Mesothelial cell of epicardium (in vitro differentiated cells): ENCODE measurements around the gene XIRP2. TPM values are rescaled to one million over a fixed set of nuclear protein-coding genes. Genes with fewer than 3 reads are reported as not detected.

Experiments used
- DNase-seq, 2 experiments: peaks; one replicate each; pipeline ENCODE4 v3.0.0; 2021; ENCODE audit warnings: low spot score in 2 of 2; ENCODE audit not compliant: unreplicated experiment in 2 of 2
- H3K27ac Mint-ChIP-seq: 2 replicates; pipeline ENCODE4 v1.8.0; 2021; ENCODE audit warnings: mixed read lengths
- H3K27me3 Mint-ChIP-seq: 2 replicates; pipeline ENCODE4 v1.8.0; 2021; ENCODE audit warnings: low read depth, mixed read lengths
- H3K36me3 Mint-ChIP-seq: 2 replicates; pipeline ENCODE4 v1.8.0; 2021; ENCODE audit warnings: mixed read lengths
- H3K4me1 Mint-ChIP-seq: 2 replicates; pipeline ENCODE4 v1.8.0; 2021; ENCODE audit warnings: mixed read lengths
- H3K4me3 Mint-ChIP-seq: 2 replicates; pipeline ENCODE4 v1.8.0; 2021; ENCODE audit warnings: mild to moderate bottlenecking, moderate library complexity, mixed read lengths
- H3K9me3 Mint-ChIP-seq: 2 replicates; pipeline ENCODE4 v1.8.0; 2021; ENCODE audit warnings: mixed read lengths
- total RNA-seq: library from RNA; stranded (reverse); gene quantifications from 3 replicates; pipeline ENCODE4 v1.2.1, GENCODE V29; 2021
- TF ChIP-seq, protein P1 (sequence below): fragments of 200-600 bp; sonication (generic); IDR thresholded peaks from one replicate; pipeline ENCODE4 v1.5.0; 2021; ENCODE audit warnings: antibody characterized with exemption; ENCODE audit not compliant: unreplicated experiment

Gene XIRP2
- total RNA-seq, 1 donor from 2014 or later = not detected

DNA sequence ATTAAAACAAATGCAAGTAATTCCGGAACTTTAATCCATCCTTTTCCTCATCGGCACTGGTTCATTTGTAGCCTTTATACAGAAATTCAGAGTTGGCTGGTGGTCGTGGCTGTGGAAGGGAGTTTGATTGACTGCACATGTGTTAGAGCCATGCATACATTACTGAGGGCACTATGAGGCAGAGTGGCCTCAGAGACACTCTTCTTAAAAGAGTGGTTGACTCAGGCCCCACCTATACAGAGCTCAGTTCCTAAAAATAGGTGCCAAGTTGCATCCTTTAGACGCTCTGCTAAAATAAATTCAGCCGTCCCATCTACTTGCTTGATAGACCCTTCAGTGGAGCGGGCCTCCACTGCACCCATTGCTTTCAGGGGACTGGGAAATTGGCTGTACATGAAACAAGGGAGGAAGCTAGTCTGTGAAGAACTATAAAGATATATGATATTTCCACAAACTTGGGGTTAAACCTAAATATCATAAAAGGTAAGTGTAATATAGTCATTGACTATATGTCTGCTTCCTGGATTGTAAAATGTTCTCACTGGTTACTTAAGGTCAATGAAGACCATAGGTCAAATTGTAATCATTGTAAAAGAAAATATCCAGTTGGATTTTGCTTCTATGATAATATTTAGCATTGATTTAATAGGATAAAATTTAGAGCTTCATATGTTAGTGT, 298.9 kb downstream of the XIRP2 start:
- Mint-ChIP-seq H3K36me3 (no peaks in the 10 kb centered on the region), H3K4me3 (no peak overlapping the region), H3K4me1 (peaks cover 12% of the 10 kb centered on the region), H3K27me3 (no peaks in the 10 kb centered on the region), H3K9me3 (no peaks in the 10 kb centered on the region), H3K27ac (no peak overlapping the region)
- TF ChIP-seq, protein P1, sequence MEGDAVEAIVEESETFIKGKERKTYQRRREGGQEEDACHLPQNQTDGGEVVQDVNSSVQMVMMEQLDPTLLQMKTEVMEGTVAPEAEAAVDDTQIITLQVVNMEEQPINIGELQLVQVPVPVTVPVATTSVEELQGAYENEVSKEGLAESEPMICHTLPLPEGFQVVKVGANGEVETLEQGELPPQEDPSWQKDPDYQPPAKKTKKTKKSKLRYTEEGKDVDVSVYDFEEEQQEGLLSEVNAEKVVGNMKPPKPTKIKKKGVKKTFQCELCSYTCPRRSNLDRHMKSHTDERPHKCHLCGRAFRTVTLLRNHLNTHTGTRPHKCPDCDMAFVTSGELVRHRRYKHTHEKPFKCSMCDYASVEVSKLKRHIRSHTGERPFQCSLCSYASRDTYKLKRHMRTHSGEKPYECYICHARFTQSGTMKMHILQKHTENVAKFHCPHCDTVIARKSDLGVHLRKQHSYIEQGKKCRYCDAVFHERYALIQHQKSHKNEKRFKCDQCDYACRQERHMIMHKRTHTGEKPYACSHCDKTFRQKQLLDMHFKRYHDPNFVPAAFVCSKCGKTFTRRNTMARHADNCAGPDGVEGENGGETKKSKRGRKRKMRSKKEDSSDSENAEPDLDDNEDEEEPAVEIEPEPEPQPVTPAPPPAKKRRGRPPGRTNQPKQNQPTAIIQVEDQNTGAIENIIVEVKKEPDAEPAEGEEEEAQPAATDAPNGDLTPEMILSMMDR = no peak
- DNase-seq = no peak

DNA sequence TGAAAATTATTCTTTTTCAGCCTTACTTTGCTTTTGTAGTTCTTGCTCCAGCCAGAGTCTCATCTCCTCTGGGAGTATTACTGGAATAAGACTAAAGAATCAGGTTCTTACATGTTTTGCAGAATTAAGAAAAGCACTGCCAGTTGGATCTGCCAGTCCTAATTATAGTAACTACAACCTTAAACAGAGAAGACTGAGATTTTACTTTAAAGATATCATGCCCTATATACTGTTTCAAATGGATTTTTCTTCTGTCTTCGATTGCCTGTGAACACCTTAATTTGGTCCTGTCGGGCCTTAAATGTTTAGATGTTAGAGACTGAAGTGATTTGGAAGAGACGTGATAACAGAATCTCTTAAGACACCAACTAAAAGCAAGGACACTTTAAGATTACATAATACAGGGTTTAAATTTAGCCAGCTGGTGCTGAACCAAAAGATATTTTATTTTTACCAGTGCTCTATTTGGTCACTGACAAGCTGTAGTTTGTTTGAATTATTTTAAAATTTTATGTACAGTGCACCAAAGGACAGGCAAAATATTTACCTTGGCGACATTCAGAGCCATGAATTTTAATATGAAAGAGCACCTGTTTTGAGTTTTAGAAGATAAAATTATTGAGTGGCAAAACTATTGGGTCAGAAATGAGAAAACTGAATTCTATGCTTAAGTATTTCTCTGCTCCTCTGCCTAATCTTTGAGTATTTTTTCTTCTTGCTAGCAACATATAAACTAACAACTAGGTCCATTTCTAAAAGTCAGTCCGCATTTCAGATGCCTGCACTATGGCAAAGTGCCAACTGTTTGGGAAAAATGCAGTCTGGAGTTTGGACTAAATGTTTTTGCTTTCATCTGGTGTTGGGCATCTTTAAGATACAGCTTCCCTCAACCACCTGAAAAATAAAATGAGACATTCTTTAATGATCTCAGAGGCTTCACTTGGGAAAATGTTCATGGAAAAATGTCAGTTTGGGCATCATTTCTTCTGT, 300.0 kb downstream of the XIRP2 start:
- peaks cover 15% of the 10 kb centered on the region for H3K4me1 Mint-ChIP-seq
- no peak overlapping the region for H3K27ac Mint-ChIP-seq
- H3K36me3 Mint-ChIP-seq = no peaks in the 10 kb centered on the region
- H3K9me3 Mint-ChIP-seq = no peaks in the 10 kb centered on the region
- H3K4me3 Mint-ChIP-seq = no peak overlapping the region
- no peaks in the 10 kb centered on the region for H3K27me3 Mint-ChIP-seq
- no peak for DNase-seq
- TF ChIP-seq, protein P1 = no peak

DNA sequence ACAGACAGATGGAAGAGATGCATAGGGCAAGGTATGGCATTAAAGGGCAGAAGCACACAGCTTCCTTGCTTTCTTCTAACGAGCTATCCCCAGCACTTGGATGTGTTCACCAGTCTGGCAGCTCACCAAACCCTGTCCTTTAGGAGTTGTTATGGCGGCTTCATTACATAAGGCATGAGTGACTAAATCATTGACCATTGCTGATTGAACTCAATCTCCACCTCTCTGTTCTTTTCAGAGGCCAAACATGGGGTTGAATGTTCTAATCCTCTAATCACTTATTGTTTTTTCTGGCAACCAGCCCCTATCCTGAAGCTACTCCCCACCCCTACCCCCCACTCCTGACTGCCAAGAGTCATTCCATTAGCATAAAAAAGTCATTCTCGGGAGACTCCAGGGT, 301.8 kb downstream of the XIRP2 start:
- DNase-seq = no peak
- peaks cover 15% of the 10 kb centered on the region for H3K4me1 Mint-ChIP-seq
- no peak overlapping the region for H3K4me3 Mint-ChIP-seq
- no peak overlapping the region for H3K27ac Mint-ChIP-seq
- no peaks in the 10 kb centered on the region for H3K27me3 Mint-ChIP-seq
- H3K9me3 Mint-ChIP-seq = no peaks in the 10 kb centered on the region
- no peaks in the 10 kb centered on the region for H3K36me3 Mint-ChIP-seq
- TF ChIP-seq, protein P1 = no peak

DNA sequence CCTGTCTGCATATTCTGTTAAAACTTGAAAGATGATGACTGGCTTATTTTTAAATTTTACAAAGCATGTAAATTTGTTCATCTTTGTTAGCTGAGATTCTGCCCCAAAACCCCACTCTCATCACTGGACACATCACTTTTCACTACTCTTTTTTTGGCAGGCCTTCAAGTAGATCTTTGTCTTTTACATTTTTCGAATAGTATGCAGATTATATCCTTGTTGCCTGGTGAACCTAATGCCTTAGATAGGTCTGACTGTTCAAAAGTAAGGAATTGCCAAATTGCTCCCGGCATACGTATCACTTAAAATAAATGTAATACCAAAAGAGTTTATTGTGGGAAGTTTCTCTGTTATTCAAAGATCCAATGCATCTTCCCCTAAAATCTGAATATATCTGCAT, 303.3 kb downstream of the XIRP2 start:
- H3K9me3 Mint-ChIP-seq = no peaks in the 10 kb centered on the region
- TF ChIP-seq, protein P1 = no peak
- H3K27me3 Mint-ChIP-seq = no peaks in the 10 kb centered on the region
- DNase-seq = no peak
- H3K4me3 Mint-ChIP-seq = no peak overlapping the region
- H3K27ac Mint-ChIP-seq = peak overlapping the region; percentile 27
- no peaks in the 10 kb centered on the region for H3K36me3 Mint-ChIP-seq
- H3K4me1 Mint-ChIP-seq = peaks cover 26% of the 10 kb centered on the region

DNA sequence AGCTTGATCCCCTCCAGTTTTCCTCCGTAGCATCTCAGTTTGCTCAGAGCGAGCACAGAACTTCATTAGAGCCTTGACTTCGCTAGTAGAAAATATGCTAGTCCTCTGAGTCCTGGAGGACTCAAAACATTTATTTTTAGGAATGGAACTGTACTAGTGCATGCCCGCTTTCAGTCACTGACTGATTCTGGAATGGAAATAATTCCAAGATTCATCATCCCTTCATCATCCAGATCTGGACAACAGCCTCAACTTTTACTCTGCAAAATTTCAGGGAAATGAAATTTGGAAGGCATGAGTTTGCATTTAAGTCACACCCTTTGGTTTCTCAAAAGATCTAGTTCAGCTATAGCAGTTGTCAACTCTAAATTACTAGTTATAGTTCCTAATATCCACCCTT, 304.6 kb downstream of the XIRP2 start:
- H3K4me1 Mint-ChIP-seq = peaks cover 37% of the 10 kb centered on the region

More for the DNA sequence above, 304.6 kb downstream of the XIRP2 start:
- Mint-ChIP-seq H3K36me3 (no peaks in the 10 kb centered on the region), H3K27me3 (no peaks in the 10 kb centered on the region), H3K4me3 (no peak overlapping the region), H3K27ac (no peak overlapping the region), H3K9me3 (no peaks in the 10 kb centered on the region)
- no peak for DNase-seq
- TF ChIP-seq, protein P1 = no peak
